IMR-90 (cell line): ENCODE data around the gene NTM. TPM values are rescaled to one million over a fixed set of nuclear protein-coding genes. Genes with fewer than 3 reads are reported as not detected.

Source experiments
- ATAC-seq: fragments of 200-7000 bp; cut with Tn5 transposase; 2 replicates; pipeline ENCODE4 v1.9.1; 2020; ENCODE audit warnings: low read depth, mild to moderate bottlenecking, moderate library complexity
- BruUV-seq: library from RNA; stranded (reverse); fragments of 400-500 nt; replicated peaks from 2 replicates; lab custom pipeline; 2021; lab: Mats Ljungman, UMichigan
- CTCF ChIA-PET: fragments of 300-600 bp; formaldehyde crosslinking; extraction: SDS; loops from one replicate; lab custom pipeline; 2021; ENCODE audit warnings: antibody characterized with exemption; lab: Yijun Ruan, JAX
- POLR2A ChIA-PET: fragments of 300-600 bp; sonication (Branson Sonifier 250); formaldehyde crosslinking; loops from one replicate; lab custom pipeline; 2022; ENCODE audit warnings: antibody characterized with exemption; ENCODE audit not compliant: unreplicated experiment; lab: Charles Lee
- DNase-seq: peaks from one replicate; pipeline ENCODE4 v3.0.0; 2013
- H2AFZ ChIP-seq: replicated peaks from 2 replicates; pipeline ENCODE3; 2013; ENCODE audit warnings: low read length, mild to moderate bottlenecking; ENCODE audit not compliant: poor library complexity
- H2AK5ac ChIP-seq: 2 replicates; pipeline ENCODE4 v1.6.1; 2013; ENCODE audit warnings: low read depth, low read length, inconsistent platforms
- H2AK9ac ChIP-seq: replicated peaks from 2 replicates; pipeline ENCODE3; 2013; ENCODE audit warnings: mild to moderate bottlenecking, low read depth, low read length, moderate library complexity; ENCODE audit not compliant: poor library complexity
- H2BK120ac ChIP-seq: 2 replicates; pipeline ENCODE4 v1.6.1; 2013; ENCODE audit warnings: low read depth, low read length, inconsistent platforms
- H2BK15ac ChIP-seq: 3 replicates; pipeline ENCODE4 v1.6.1; 2013; ENCODE audit warnings: low read depth, low read length, inconsistent platforms
- H2BK20ac ChIP-seq: 2 replicates; pipeline ENCODE4 v1.6.1; 2013; ENCODE audit warnings: low read depth, mild to moderate bottlenecking, inconsistent platforms, low read length, moderate library complexity
- H2BK5ac ChIP-seq: 2 replicates; pipeline ENCODE4 v1.6.1; 2013; ENCODE audit warnings: mild to moderate bottlenecking, low read depth, low read length, inconsistent platforms; ENCODE audit not compliant: poor library complexity, severe bottlenecking
- H3K14ac ChIP-seq: replicated peaks from 2 replicates; pipeline ENCODE4 v1.6.1; 2013; ENCODE audit warnings: low read depth, low read length, inconsistent platforms
- H3K18ac ChIP-seq: 2 replicates; pipeline ENCODE4 v1.6.1; 2013; ENCODE audit warnings: low read depth, low read length, control low read depth
- H3K23ac ChIP-seq: 2 replicates; pipeline ENCODE4 v1.6.1; 2013; ENCODE audit warnings: low read depth, low read length, inconsistent platforms
- H3K27ac ChIP-seq: 2 replicates; pipeline ENCODE4 v1.5.1; 2013; ENCODE audit warnings: mild to moderate bottlenecking, control low read depth, low read length; ENCODE audit not compliant: insufficient read depth
- H3K27me3 ChIP-seq: 2 replicates; pipeline ENCODE4 v1.6.1; 2013; ENCODE audit warnings: low read length; ENCODE audit not compliant: control insufficient read depth, insufficient read depth
- H3K36me3 ChIP-seq: 2 replicates; pipeline ENCODE4 v1.6.1; 2013; ENCODE audit warnings: low read length, mixed read lengths; ENCODE audit not compliant: control insufficient read depth, insufficient read depth
- H3K4ac ChIP-seq: 2 replicates; pipeline ENCODE4 v1.6.1; 2013; ENCODE audit warnings: low read depth, low read length, inconsistent platforms
- H3K4me1 ChIP-seq: 2 replicates; pipeline ENCODE4 v1.6.1; 2013; ENCODE audit warnings: low read length, mixed read lengths; ENCODE audit not compliant: control insufficient read depth, insufficient read depth
- H3K4me2 ChIP-seq: 2 replicates; pipeline ENCODE4 v1.6.1; 2013; ENCODE audit warnings: low read depth, mild to moderate bottlenecking, control low read depth, low read length, moderate library complexity
- H3K4me3 ChIP-seq: 2 replicates; pipeline ENCODE4 v1.5.1; 2013; ENCODE audit warnings: low read depth, mild to moderate bottlenecking, control low read depth, low read length, moderate library complexity; ENCODE audit not compliant: insufficient read depth
- H3K56ac ChIP-seq: 2 replicates; pipeline ENCODE4 v1.6.1; 2013; ENCODE audit warnings: low read length, inconsistent platforms; ENCODE audit not compliant: insufficient read depth; ENCODE audit errors: extremely low read depth
- H3K79me1 ChIP-seq, 2 experiments: 2 replicates each; pipeline ENCODE4 v1.6.1; 2013; ENCODE audit warnings: low read length in 2 of 2, inconsistent platforms in 1 of 2, low read depth in 1 of 2
- H3K9ac ChIP-seq: 2 replicates; pipeline ENCODE4 v1.6.1; 2013; ENCODE audit warnings: low read depth, low read length, control low read depth
- H3K9me1 ChIP-seq: 2 replicates; pipeline ENCODE4 v1.6.1; 2013; ENCODE audit warnings: low read length, inconsistent platforms; ENCODE audit not compliant: insufficient read depth
- H3K9me3 ChIP-seq: 2 replicates; pipeline ENCODE4 v1.6.1; 2013; ENCODE audit warnings: low read length; ENCODE audit not compliant: control insufficient read depth, insufficient read depth
- H4K20me1 ChIP-seq: 2 replicates; pipeline ENCODE4 v1.6.1; 2013; ENCODE audit warnings: low read length, inconsistent platforms; ENCODE audit not compliant: insufficient read depth
- H4K5ac ChIP-seq: 2 replicates; pipeline ENCODE4 v1.6.1; 2013; ENCODE audit warnings: mild to moderate bottlenecking, low read depth, low read length, control low read depth
- H4K8ac ChIP-seq, 2 experiments: 2 replicates each; pipeline ENCODE4 v1.6.1; 2013; ENCODE audit warnings: low read depth in 2 of 2, low read length in 2 of 2, control low read depth in 1 of 2, inconsistent platforms in 1 of 2
- H4K91ac ChIP-seq: 2 replicates; pipeline ENCODE4 v1.6.1; 2013; ENCODE audit warnings: low read depth, low read length, inconsistent platforms; ENCODE audit not compliant: insufficient read depth
- BHLHE40 ChIP-seq: fragments of 150-350 bp; IDR thresholded peaks from 2 replicates; pipeline ENCODE4 v1.6.1; 2016; ENCODE audit warnings: mild to moderate bottlenecking, low read depth, low read length
- FOS ChIP-seq: fragments of 150-350 bp; IDR thresholded peaks from 2 replicates; pipeline ENCODE4 v1.6.1; 2016; ENCODE audit warnings: low read depth, low read length
- MAFK ChIP-seq: IDR thresholded peaks from 2 replicates; pipeline ENCODE4 v1.6.1; 2012; ENCODE audit warnings: low read depth, low read length, improper control_type of control experiment
- MXI1 ChIP-seq: IDR thresholded peaks from 2 replicates; pipeline ENCODE4 v1.6.1; 2012; ENCODE audit warnings: low read depth, mild to moderate bottlenecking, low read length, moderate library complexity, borderline replicate concordance
- NFE2L2 ChIP-seq: fragments of 150-350 bp; IDR thresholded peaks from 2 replicates; pipeline ENCODE4 v1.6.1; 2016; ENCODE audit warnings: low read depth, mild to moderate bottlenecking, low read length
- POLR2A ChIP-seq: IDR thresholded peaks from 2 replicates; pipeline ENCODE4 v1.6.1; 2012; ENCODE audit warnings: mild to moderate bottlenecking, low read depth, low read length
- RAD21 ChIP-seq: IDR thresholded peaks from 2 replicates; pipeline ENCODE4 v1.6.1; 2012; ENCODE audit warnings: low read length, improper control_type of control experiment
- RFX5 ChIP-seq: IDR thresholded peaks from 2 replicates; pipeline ENCODE4 v1.8.0; 2012; ENCODE audit warnings: low read depth, mild to moderate bottlenecking, low read length, moderate library complexity
- SMC3 ChIP-seq: fragments of 150-350 bp; IDR thresholded peaks from 2 replicates; pipeline ENCODE4 v1.6.1; 2016; ENCODE audit warnings: low read depth, mild to moderate bottlenecking, antibody characterized with exemption, low read length, moderate library complexity
- WGBS, 2 experiments: methylation state at CpG; one replicate each; pipeline versions ENCODE4 v1.1.5 to v1.1.7; 2013; ENCODE audit warnings: missing lambda C conversion rate in 2 of 2; ENCODE audit not compliant: insufficient read length in 1 of 2; ENCODE audit errors: extremely low coverage in 2 of 2; 5-methylcytosine and 5-hydroxymethylcytosine counted together
- dilution Hi-C: fragments of 300-500 bp; cut with HindIII; formaldehyde crosslinking; loops from one replicate; pipeline ENCODE4 v1.14.3; 2018; ENCODE audit warnings: low sequenced_read_pairs; ENCODE audit not compliant: unreplicated experiment
- in situ Hi-C: fragments of 300-500 bp; cut with MboI; formaldehyde crosslinking; loops from 3 replicates; pipeline ENCODE4 v1.14.3; 2019; ENCODE audit warnings: low sequenced_read_pairs, inconsistent platforms, mixed read lengths
- intact Hi-C: fragments of 100-400 bp; cut with micrococcal nuclease; formaldehyde crosslinking; loops from 2 replicates; pipeline ENCODE4 v1.10.0; 2022
- polyA plus RNA-seq, 3 experiments: library from polyadenylated mRNA; depleted of rRNA; stranded (reverse); fragments of >200 nt; gene quantifications; 2 replicates each; pipeline ENCODE4 v1.2.3, GENCODE V29; 2012; ENCODE audit warnings: low replicate concordance in 1 of 3
- total RNA-seq: library from RNA; depleted of rRNA; stranded (reverse); fragments of >200 nt; gene quantifications from 2 replicates; pipeline ENCODE4 v1.2.3, GENCODE V29; 2012
- TF ChIP-seq, protein P1 (sequence below): fragments of 150-350 bp; IDR thresholded peaks from 2 replicates; pipeline ENCODE4 v1.6.1; 2017; ENCODE audit warnings: mild to moderate bottlenecking, antibody characterized with exemption, low read length, low read depth
- TF ChIP-seq, protein P2 (sequence below): fragments of 150-350 bp; IDR thresholded peaks from 2 replicates; pipeline ENCODE4 v1.6.1; 2016; ENCODE audit warnings: low read depth, mild to moderate bottlenecking, low read length, moderate library complexity, borderline replicate concordance
- TF ChIP-seq, protein P3 (sequence below): conservative IDR thresholded peaks from 2 replicates; pipeline ENCODE4 v1.5.1; 2012; ENCODE audit warnings: mild to moderate bottlenecking, low read depth, low read length, improper control_type of control experiment

Gene NTM
- total and polyA plus RNA-seq, 2 of the 4 experiments (the other 2 are of a cell fraction): 19.5 to 25.5 TPM

DNA sequence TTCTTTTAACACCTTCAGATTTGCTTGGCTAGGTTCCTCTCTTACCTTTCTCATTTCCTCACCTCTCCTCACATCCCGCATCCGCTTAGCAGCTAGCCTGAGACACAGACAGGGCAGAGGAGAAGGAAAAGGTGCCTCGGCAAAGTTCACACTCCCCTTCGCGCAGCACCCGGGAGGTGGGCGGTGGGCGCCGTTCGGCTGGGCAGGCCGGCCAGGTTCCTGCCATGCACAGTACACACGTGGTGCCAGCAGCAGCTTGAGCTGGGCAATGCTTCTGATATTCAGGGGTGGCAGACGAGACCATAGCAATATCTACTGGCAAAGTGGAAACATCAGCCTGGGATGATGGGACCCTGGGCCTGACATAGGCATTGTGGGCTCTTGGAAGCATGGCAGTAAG is 3.3 kb downstream of the NTM start:
- DNase-seq (no peak), ATAC-seq (no peak)
- Histone ChIP-seq H2BK5ac (no peak overlapping the region), H2AK5ac (no peak overlapping the region), H3K18ac (no peak overlapping the region), H3K9ac (no peak overlapping the region), H4K20me1 (no peaks in the 10 kb centered on the region), H3K9me1 (no peaks in the 10 kb centered on the region), H3K79me1 (no peaks in the 10 kb centered on the region), H4K8ac (no peak overlapping the region), H3K56ac (no peak overlapping the region), H3K27me3 (peaks cover 13% of the 10 kb centered on the region), H3K4ac (no peak overlapping the region), H4K5ac (no peak overlapping the region), H3K4me1 (no peaks in the 10 kb centered on the region), H4K91ac (no peak overlapping the region), H2BK20ac (no peak overlapping the region), H3K4me3 (no peak overlapping the region), H3K9me3 (no peaks in the 10 kb centered on the region), H3K4me2 (no peak overlapping the region), H3K23ac (no peak overlapping the region), H2AK9ac (no peak overlapping the region), H2AFZ (no peak overlapping the region), H2BK15ac (no peak overlapping the region), H2BK120ac (no peak overlapping the region), H3K36me3 (no peaks in the 10 kb centered on the region), H3K14ac (no peak overlapping the region), H3K27ac (no peak overlapping the region)
- ChIA-PET CTCF (no interaction called here), POLR2A (no interaction called here)
- intact Hi-C loops: no loop called here
- no peak for TF ChIP-seq RFX5
- no peak for TF ChIP-seq BHLHE40
- no peak for TF ChIP-seq MAFK
- TF ChIP-seq RAD21: no peak
- TF ChIP-seq, protein P1, sequence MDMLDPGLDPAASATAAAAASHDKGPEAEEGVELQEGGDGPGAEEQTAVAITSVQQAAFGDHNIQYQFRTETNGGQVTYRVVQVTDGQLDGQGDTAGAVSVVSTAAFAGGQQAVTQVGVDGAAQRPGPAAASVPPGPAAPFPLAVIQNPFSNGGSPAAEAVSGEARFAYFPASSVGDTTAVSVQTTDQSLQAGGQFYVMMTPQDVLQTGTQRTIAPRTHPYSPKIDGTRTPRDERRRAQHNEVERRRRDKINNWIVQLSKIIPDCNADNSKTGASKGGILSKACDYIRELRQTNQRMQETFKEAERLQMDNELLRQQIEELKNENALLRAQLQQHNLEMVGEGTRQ: no peak
- TF ChIP-seq FOS: no peak
- no peak for TF ChIP-seq NFE2L2
- no peak for TF ChIP-seq SMC3
- TF ChIP-seq, protein P2, sequence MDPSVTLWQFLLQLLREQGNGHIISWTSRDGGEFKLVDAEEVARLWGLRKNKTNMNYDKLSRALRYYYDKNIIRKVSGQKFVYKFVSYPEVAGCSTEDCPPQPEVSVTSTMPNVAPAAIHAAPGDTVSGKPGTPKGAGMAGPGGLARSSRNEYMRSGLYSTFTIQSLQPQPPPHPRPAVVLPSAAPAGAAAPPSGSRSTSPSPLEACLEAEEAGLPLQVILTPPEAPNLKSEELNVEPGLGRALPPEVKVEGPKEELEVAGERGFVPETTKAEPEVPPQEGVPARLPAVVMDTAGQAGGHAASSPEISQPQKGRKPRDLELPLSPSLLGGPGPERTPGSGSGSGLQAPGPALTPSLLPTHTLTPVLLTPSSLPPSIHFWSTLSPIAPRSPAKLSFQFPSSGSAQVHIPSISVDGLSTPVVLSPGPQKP: no peak
- TF ChIP-seq, protein P3, sequence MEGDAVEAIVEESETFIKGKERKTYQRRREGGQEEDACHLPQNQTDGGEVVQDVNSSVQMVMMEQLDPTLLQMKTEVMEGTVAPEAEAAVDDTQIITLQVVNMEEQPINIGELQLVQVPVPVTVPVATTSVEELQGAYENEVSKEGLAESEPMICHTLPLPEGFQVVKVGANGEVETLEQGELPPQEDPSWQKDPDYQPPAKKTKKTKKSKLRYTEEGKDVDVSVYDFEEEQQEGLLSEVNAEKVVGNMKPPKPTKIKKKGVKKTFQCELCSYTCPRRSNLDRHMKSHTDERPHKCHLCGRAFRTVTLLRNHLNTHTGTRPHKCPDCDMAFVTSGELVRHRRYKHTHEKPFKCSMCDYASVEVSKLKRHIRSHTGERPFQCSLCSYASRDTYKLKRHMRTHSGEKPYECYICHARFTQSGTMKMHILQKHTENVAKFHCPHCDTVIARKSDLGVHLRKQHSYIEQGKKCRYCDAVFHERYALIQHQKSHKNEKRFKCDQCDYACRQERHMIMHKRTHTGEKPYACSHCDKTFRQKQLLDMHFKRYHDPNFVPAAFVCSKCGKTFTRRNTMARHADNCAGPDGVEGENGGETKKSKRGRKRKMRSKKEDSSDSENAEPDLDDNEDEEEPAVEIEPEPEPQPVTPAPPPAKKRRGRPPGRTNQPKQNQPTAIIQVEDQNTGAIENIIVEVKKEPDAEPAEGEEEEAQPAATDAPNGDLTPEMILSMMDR: no peak
- no peak for TF ChIP-seq MXI1
- no peak for TF ChIP-seq POLR2A
- BruUV-seq: no TSS peak
- dilution Hi-C loops: no loop called here
- in situ Hi-C loops: no loop called here
- 67% methylated on average over 7 of the region's 13 CpGs; no CpG with 5 or more reads in 1 of the 2 experiments for WGBS, 2 experiments
